Endothelial cell of umbilical vein (primary cell): ENCODE measurements around the gene SYCE1.

Experiments
- CTCF ChIP-seq, 2 donors: IDR thresholded peaks; 1 replicate in 1 of 2; 2 replicates in 1 of 2; pipeline ENCODE4 v1.5.1; 2011; ENCODE audit warnings: low read length in 2 of 2, mild to moderate bottlenecking in 2 of 2, moderate library complexity in 2 of 2, control low read depth in 1 of 2, inconsistent platforms in 1 of 2, low read depth in 1 of 2; ENCODE audit not compliant: insufficient read depth in 1 of 2; ENCODE audit errors: extremely low read depth in 1 of 2
- EZH2 ChIP-seq: IDR thresholded peaks from 2 replicates; pipeline ENCODE4 v1.6.1; 2012; ENCODE audit warnings: borderline replicate concordance, low read depth, mild to moderate bottlenecking, moderate library complexity, low read length, inconsistent platforms; ENCODE audit not compliant: severe bottlenecking
- FOS ChIP-seq: IDR thresholded peaks from 2 replicates; pipeline ENCODE4 v1.6.1; 2011; ENCODE audit warnings: mild to moderate bottlenecking, low read length, moderate library complexity, borderline replicate concordance; ENCODE audit not compliant: insufficient read depth
- GATA2 ChIP-seq: IDR thresholded peaks from 2 replicates; pipeline ENCODE4 v1.7.0; 2011; ENCODE audit warnings: low read depth, mild to moderate bottlenecking, moderate library complexity, mixed read lengths, low read length; ENCODE audit not compliant: insufficient read length, insufficient read depth
- JUN ChIP-seq: IDR thresholded peaks from 2 replicates; pipeline ENCODE4 v1.6.1; 2011; ENCODE audit warnings: borderline replicate concordance, low read depth; ENCODE audit not compliant: insufficient read length, insufficient read depth
- MAX ChIP-seq: IDR thresholded peaks from 2 replicates; pipeline ENCODE4 v1.6.1; 2011; ENCODE audit not compliant: insufficient read depth, insufficient read length
- MYC ChIP-seq: IDR thresholded peaks from one replicate; pipeline ENCODE4 v1.6.1; 2011; ENCODE audit warnings: mild to moderate bottlenecking, low read depth, low read length
- POLR2A ChIP-seq: IDR thresholded peaks from 2 replicates; pipeline ENCODE4 v1.6.1; 2012; ENCODE audit warnings: low read depth, mild to moderate bottlenecking, control low read depth, low read length
- POLR2AphosphoS5 ChIP-seq: IDR thresholded peaks from 2 replicates; pipeline ENCODE4 v1.6.1; 2012; ENCODE audit warnings: low read depth, mild to moderate bottlenecking, control low read depth, low read length, moderate library complexity; ENCODE audit not compliant: insufficient read depth

- TF ChIP-seq CTCF (IDR thresholded peaks at IDR 0.05; ENCODE audit: extremely low read depth in 1 of 2, insufficient read depth in 1 of 2, low read depth in 1 of 2, low read length in 2 of 2) (no peak), POLR2AphosphoS5 (no peak), EZH2 (no peak), GATA2 (no peak), POLR2A (no peak), FOS (no peak), MYC (no peak), JUN (no peak), MAX (no peak)
Observed at GRCh38 chr10:133611079-133611478, 45.7 kb upstream of the SYCE1 start.
